GM13977 (cell line): ENCODE data around the gene XYLB.
"Not testable (repeated sequence)": the region's sequence is repeated elsewhere in the genome, so short reads cannot be mapped to it uniquely, and the experiment has no call there.

Source experiments
- DNase-seq: peaks from one replicate; pipeline ENCODE4 v3.0.0; 2012; ENCODE audit warnings: low spot score
- CTCF ChIP-seq: IDR thresholded peaks from 2 replicates; pipeline ENCODE4 v1.5.1; 2012; ENCODE audit warnings: mild to moderate bottlenecking, control low read depth; ENCODE audit not compliant: insufficient read depth; ENCODE audit errors: extremely low read depth, missing control alignments
- in situ Hi-C: fragments of 300-500 bp; cut with MboI; formaldehyde crosslinking; loops from one replicate; pipeline ENCODE4 v1.12.0; 2022; ENCODE audit warnings: low sequenced_read_pairs, low pct_unique_long_range_greater_than_20kb, mixed read lengths, inconsistent platforms; ENCODE audit not compliant: unreplicated experiment

The XYLB gene

GRCh38 chr3:38443205-38443604, 96.6 kb downstream of the XYLB start:
- DNase-seq, in situ Hi-C loops: not testable (repeated sequence)

GRCh38 chr3:38446085-38446686, 99.6 kb downstream of the XYLB start:
- in situ Hi-C loops = no loop called here
- DNase-seq = no peak
- TF ChIP-seq CTCF = no peak

GRCh38 chr3:38446812-38447211, 100.2 kb downstream of the XYLB start:
- in situ Hi-C loops = no loop called here
- no peak for DNase-seq
- TF ChIP-seq CTCF = no peak

- no peak for DNase-seq
- no peak for TF ChIP-seq CTCF
- in situ Hi-C loops = no loop called here
Measured at GRCh38 chr3:38450853-38451252, 104.3 kb downstream of the XYLB start.

GRCh38 chr3:38453075-38453912, 106.7 kb downstream of the XYLB start, which contains the start of gene ACVR2B:
TSS of gene ACVR2B (plus strand) at chr3:38453890. CDS start at chr3:38454323, 433 bp downstream.
- no peak for TF ChIP-seq CTCF
- DNase-seq = peak; percentile 94
- in situ Hi-C loops = no loop called here

GRCh38 chr3:38453913-38454177, 107.3 kb downstream of the XYLB start:
- in situ Hi-C loops = no loop called here
- no peak for TF ChIP-seq CTCF
- DNase-seq = no peak

- peak; percentile 83 for DNase-seq
- peak; percentile 13 for TF ChIP-seq CTCF
- in situ Hi-C loops = no loop called here
Measured at GRCh38 chr3:38454178-38454883, 107.7 kb downstream of the XYLB start.
